Activated T-cell treated with anti-CD3 and anti-CD28 coated beads for 24 hours (primary cell): ENCODE data around the gene MYRF.

Source experiments
- DNase-seq: peaks from one replicate; pipeline ENCODE4 v3.0.0-alpha.2; 2020; ENCODE audit warnings: low read depth

The MYRF gene

DNA sequence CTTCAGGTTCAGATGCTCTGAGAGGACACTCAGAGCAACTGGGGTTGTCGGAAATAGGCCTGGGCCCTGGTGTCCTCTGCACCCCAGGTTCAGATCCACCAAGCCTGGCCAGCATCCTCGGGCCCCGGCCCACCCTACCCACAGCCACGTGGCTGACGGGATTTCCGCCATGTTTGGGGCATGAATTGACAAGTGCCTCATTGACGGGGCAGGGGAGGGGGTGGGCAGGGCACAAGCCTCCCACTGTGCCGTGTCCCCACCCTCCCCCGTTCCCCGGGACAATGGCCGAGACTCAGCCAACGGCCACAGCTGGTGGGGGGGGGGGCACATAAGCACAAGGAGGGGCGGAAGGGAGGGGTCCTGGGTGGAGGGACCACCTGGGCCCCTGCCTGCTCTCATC is 8.5 kb downstream of the MYRF start:
- DNase-seq: no peak

DNA sequence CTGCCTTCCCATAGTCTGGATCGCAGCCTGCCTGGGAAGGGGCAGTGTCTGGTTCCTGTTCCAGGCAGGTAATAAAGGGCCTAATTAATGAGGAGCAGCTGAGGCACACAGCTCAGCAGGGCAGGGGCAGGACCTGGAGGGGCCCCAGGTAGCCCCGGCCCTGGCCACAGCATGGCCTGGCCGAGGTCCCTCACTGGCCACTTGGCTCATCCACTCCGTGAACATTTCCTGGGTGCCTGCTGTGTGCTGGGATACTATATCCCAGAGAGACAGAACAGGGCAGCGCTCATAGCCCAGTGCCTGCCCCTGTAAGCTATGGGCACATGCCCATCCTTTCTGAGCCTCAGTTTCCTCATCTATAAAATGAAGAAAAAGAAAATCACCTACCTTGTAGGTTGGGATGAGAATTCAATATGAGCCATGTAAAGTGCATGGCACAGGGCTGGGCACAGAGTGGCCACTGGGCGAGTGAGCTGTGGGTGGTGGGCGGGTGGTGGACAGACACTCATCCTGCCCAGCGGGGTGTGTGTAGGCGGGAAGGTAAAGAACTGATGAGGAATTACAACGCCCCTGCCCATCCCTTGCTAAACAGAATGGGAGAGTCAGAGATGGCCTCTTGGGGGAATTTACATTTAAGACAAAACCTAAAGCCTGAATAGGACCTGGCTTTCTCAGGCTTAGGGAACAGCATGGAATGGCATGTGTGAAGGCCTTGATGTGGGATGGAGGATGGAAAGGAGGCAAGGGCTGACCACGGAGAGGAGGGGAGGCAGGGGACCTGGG is 9.2 kb downstream of the MYRF start:
- DNase-seq: no peak

DNA sequence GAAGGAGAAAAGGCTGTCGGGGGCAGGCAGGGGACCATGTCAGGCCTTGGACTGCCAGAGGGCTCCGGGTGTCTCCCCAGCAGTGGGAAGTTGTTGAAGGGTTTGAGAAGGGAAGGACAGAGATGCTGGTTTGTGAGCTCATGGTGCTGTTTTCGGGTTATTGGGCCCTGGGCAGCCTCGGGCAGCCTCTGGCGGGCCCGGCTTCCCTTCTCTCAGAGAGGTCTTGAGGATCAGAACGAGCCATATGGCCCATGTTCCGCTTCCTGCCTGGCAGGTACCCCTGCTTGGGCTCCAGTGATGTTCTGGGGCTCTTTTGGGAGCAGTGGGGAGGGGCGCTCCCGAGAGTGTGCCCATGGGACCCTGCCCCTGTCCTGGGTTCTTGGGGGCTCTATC is 9.8 kb downstream of the MYRF start:
- DNase-seq: no peak

- DNase-seq: no peak
These were observed 10.4 kb downstream of the MYRF start for GRCh38 chr11:61762798-61763197.

- no peak for DNase-seq
These were observed 11.6 kb downstream of the MYRF start for GRCh38 chr11:61763930-61764605.

- no peak for DNase-seq
These were observed 12.3 kb downstream of the MYRF start for GRCh38 chr11:61764606-61765260.

DNA sequence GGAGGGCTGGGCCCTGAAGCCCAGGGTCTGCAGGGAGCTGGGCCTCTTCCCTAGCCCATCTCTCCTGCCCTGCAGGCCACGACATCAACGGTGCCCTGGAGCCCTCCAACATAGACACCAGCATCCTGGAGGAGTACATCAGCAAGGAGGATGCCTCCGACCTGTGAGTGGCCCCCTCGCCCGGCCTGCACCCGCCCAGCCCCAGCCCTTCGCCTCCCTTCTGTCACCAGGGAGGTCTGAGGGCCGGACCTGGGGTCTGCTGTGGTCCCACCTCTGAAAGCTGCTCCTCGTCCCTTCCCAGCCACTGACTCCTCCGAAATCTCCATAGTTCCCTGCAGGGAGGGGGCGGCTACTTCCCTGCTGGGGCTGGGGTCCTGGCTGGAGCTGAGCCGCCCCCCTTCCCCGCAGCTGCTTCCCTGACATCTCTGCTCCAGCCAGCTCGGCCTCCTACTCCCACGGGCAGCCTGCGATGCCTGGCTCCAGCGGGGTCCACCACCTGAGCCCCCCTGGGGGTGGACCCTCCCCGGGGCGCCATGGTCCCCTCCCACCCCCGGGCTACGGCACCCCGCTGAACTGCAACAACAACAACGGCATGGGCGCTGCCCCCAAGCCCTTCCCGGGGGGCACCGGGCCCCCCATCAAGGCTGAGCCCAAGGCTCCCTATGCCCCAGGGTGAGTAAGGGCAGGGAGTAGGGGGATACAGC is 13.3 kb downstream of the MYRF start:
- DNase-seq: no peak

DNA sequence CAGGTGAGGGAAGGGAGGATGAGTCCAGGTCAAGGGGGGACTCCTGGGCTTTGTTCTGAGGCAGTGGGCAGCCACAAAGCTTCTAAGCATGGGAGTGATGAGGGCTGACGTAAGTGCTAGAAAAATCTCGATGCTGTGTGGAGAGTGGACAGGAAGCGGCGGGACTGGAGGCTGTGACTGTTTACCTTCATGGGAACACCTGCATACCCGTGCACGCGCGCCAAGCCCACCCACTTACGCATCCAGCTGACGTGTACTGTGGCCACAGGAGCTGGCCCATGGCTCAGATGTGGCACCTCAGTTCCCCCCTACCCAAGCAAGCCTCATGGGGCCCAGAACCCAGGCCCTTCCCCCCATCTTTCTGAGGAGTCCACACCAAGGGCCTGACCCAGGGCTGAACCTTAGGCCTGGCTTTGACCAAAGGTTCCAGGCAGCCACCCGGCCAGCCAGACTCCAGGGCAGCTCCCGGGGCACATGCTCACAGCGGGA is 14.0 kb downstream of the MYRF start:
- no peak for DNase-seq

DNA sequence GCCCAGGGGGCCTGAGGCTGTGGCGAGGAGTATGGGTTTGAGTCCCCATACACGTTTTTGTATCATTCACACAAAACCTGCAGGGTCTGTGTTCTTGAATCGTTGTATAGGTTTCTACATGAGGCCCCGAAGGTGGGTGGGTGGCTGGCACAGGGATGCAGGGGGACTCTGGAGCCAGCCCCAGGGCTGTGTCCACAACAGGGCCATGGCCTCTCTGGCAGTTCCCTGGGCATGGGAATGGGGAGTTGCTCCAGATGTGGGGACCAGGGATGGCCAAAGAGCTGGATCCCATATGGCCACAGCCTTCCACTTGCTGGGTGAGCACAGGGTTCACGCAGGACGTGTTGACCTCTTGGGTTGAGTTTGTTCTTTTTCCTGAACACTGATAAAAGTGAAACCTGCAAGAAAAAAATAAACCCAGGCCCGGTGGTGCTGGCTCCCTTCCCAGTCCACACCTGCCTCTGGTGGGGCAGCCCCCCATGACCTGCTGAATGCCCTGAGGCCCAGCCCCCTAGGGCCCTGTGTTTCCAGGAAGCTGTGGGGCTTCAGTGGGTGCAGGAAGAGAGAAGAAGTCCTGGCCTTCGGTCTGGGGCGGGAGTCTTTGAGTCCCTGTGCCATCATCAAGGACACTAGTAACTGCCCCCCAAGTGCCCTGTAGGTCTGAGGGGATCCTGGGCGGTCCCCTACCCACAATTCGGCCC is 16.1 kb downstream of the MYRF start:
- DNase-seq: no peak

GRCh38 chr11:61769169-61769920 is 16.9 kb downstream of the MYRF start:
- no peak for DNase-seq

DNA sequence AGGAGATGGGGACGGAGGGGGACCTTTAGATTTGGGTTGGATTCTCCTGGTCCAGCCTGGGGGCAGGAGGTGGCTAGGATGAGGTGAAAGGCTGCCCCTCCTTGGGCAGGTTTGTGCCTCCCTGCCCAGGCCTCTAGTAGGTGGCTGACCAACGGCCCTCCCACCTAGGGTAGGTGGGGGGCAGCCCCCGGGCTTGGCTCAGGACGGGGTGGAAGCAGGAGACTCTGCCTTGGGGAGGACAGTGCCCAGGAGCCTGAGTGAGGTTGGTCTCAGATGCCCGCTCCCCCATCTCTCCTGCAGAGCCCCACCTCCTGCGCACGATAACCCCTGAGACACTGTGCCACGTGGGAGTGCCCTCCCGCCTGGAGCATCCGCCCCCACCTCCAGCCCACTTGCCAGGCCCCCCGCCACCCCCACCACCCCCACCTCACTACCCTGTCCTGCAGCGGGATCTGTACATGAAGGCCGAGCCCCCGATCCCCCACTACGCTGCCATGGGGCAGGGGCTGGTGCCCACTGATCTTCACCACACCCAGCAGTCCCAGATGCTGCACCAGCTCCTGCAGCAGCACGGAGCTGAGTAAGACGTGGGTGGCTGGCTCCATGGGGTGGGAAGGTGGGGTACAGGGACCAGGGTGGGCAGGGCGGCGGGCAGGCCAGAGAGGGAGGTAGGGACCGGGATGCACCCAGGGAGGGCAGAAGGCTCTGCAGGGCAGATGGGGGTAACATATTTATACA is 17.7 kb downstream of the MYRF start:
- no peak for DNase-seq

DNA sequence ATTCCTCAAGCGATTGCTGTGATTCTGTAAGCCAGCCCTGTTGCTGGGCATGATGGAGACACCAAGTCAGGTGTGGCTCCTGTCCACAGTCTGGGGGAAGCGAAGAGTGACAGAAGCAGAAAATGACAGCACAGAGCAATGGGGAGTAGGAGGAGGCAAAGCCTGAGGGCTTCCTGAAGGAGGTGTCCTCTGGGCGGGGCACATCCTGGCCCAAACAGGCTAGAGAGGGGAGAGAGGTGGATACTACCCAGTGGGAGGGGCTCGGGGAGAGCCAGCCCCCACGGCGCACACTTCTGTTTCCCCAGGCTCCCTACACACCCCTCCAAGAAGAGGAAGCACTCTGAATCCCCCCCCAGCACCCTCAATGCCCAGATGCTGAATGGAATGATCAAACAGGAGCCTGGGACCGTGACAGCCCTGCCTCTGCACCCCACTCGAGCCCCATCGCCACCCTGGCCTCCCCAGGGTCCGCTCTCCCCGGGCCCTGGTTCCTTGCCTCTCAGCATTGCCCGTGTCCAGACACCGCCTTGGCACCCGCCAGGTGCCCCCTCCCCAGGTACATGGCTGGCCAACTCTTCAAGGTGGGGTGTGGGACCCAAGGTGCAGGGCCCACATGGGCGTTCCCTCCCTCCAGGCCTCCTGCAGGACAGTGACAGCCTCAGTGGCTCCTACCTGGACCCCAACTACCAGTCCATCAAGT is 18.9 kb downstream of the MYRF start:
- no peak for DNase-seq

GRCh38 chr11:61771985-61772455 is 19.6 kb downstream of the MYRF start:
- DNase-seq: no peak

DNA sequence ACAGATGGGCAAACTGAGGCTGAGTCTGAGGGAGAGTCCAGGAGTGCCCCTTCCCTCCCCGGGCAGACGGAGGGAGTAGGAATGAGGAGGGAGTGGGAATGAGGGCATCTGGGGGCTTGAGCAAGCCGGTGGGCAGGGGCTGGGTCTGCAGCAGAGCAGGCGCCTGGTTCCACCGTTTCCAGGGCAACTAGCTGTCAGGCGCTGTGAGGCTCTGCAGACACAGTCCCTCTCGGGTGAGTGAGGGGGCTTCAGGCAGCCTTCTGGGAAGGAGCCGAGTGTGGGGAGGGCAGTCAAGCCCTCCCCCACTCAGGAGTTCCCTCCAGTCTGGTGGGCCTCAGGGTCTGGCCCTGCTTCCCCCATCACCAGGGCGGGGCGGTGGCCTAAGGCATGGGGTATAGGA is 20.9 kb downstream of the MYRF start:
- no peak for DNase-seq

DNA sequence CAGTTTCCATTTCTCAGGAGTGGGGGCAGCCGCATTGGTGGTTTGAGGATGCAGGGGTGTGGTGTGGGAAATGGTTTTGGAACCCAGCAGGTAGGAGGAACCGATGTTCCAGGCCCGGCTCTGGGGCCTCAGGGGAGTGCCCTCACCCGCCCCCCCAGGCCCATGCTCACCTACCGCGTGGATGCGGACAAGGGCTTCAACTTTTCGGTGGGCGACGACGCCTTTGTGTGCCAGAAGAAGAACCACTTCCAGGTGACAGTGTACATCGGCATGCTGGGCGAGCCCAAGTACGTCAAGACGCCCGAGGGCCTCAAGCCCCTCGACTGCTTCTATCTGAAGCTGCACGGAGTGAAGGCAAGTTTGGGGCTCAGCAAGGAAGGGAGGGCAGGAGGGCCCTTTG is 21.4 kb downstream of the MYRF start:
- DNase-seq: no peak

GRCh38 chr11:61774411-61774810 is 22.0 kb downstream of the MYRF start:
- DNase-seq: no peak

DNA sequence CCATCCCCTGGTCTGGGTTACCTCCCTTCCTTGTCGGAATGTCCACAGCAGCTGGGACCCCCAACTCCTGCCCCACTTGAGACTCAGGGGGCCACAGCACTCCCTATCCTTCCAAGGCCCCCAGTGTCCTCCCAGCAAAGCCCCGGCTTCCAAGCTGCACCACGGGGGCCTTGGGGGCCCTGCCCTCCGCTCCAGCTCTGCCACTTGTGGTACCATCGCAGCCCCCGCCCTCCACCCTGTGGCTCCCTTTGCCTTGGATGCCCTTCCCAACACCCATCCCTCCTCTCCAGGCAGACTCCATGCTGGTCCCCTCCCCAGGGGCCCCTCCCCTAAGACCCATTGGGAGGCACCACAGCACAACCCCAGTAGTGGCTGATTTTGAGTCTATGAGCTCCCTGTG is 22.7 kb downstream of the MYRF start:
- no peak for DNase-seq

- no peak for DNase-seq
These were observed 23.4 kb downstream of the MYRF start for GRCh38 chr11:61775606-61776554.
